ENCODE data around the gene GNG4. TPM values are rescaled to one million over a fixed set of nuclear protein-coding genes. Genes with fewer than 3 reads are reported as not detected.
A peak's percentile ranks its signal among the peaks of the same experiment; 100 is the strongest.
"Not testable (repeated sequence)": the region's sequence is repeated elsewhere in the genome, so short reads cannot be mapped to it uniquely, and the experiment has no call there.

GNG4 gene
- total RNA-seq, 2 donors from 2014 or later: not detected

GRCh38 chr1:235607284-235607683 is 42.3 kb downstream of the GNG4 start:
- H3K27me3 ChIP-seq: no peaks in the 10 kb centered on the region
- no peak for DNase-seq (ENCODE audit: low spot score)
- no peak overlapping the region for H3K4me3 ChIP-seq
- no peaks in the 10 kb centered on the region for H3K4me1 ChIP-seq
- H3K27ac ChIP-seq: no peak overlapping the region
- no peak for TF ChIP-seq CTCF (IDR thresholded peaks at IDR 0.05)
- no peaks in the 10 kb centered on the region for H3K9me3 ChIP-seq
- H3K36me3 ChIP-seq: no peaks in the 10 kb centered on the region

- TF ChIP-seq CTCF (IDR thresholded peaks at IDR 0.05): peak in 1 of 2 donors; percentile 34
- no peak for DNase-seq (ENCODE audit: low spot score)
- no peak overlapping the region for H3K27ac ChIP-seq
- H3K36me3 ChIP-seq: no peaks in the 10 kb centered on the region
- no peaks in the 10 kb centered on the region for H3K27me3 ChIP-seq
- H3K4me3 ChIP-seq: no peak overlapping the region
- H3K4me1 ChIP-seq: no peaks in the 10 kb centered on the region
- H3K9me3 ChIP-seq: no peaks in the 10 kb centered on the region
Measured at GRCh38 chr1:235601104-235601503, 48.5 kb downstream of the GNG4 start.

GRCh38 chr1:235599536-235599935 is 50.0 kb downstream of the GNG4 start:
- Histone ChIP-seq H3K9me3 (no peaks in the 10 kb centered on the region), H3K27me3 (no peaks in the 10 kb centered on the region), H3K27ac (no peak overlapping the region), H3K4me1 (no peaks in the 10 kb centered on the region), H3K36me3 (no peaks in the 10 kb centered on the region), H3K4me3 (no peak overlapping the region)
- no peak for DNase-seq (ENCODE audit: low spot score)
- TF ChIP-seq CTCF (IDR thresholded peaks at IDR 0.05): no peak

GRCh38 chr1:235597867-235598553 is 51.6 kb downstream of the GNG4 start:
- Histone ChIP-seq H3K9me3 (no peaks in the 10 kb centered on the region), H3K36me3 (no peaks in the 10 kb centered on the region), H3K27ac (no peak overlapping the region), H3K4me3 (no peak overlapping the region), H3K27me3 (no peaks in the 10 kb centered on the region), H3K4me1 (no peaks in the 10 kb centered on the region)
- no peak for TF ChIP-seq CTCF (IDR thresholded peaks at IDR 0.05)
- DNase-seq (ENCODE audit: low spot score): no peak

GRCh38 chr1:235595079-235595478 is 54.5 kb downstream of the GNG4 start:
- Histone ChIP-seq H3K4me3 (no peak overlapping the region), H3K27ac (no peak overlapping the region), H3K9me3 (no peaks in the 10 kb centered on the region), H3K27me3 (no peaks in the 10 kb centered on the region), H3K4me1 (no peaks in the 10 kb centered on the region), H3K36me3 (no peaks in the 10 kb centered on the region)
- no peak for DNase-seq (ENCODE audit: low spot score)
- TF ChIP-seq CTCF (IDR thresholded peaks at IDR 0.05): no peak

- not testable (repeated sequence) for H3K36me3 ChIP-seq; H3K9me3 ChIP-seq; H3K27me3 ChIP-seq; H3K4me3 ChIP-seq; DNase-seq (ENCODE audit: low spot score); H3K4me1 ChIP-seq; H3K27ac ChIP-seq
Measured at GRCh38 chr1:235594281-235594895, 55.2 kb downstream of the GNG4 start.

Data from right atrium auricular region (tissue), 2 donors.